HL-60 (cell line): Measurements from ENCODE around the gene RARRES1.

Experiments used
- DNase-seq, 2 experiments: peaks; one replicate each; pipeline ENCODE4 v3.0.0-alpha.2; 2010 to 2020; ENCODE audit warnings: low read depth in 1 of 2, low spot score in 1 of 2
- H3K27ac ChIP-seq: fragments of 250-450 bp; sonication (Bioruptor Pico); replicated peaks from 2 replicates; pipeline ENCODE4 v1.5.1; 2020; ENCODE audit warnings: mild to moderate bottlenecking, moderate library complexity
- H3K27me3 ChIP-seq: fragments of 250-450 bp; sonication (Bioruptor Pico); 2 replicates; pipeline ENCODE4 v1.5.1; 2021; ENCODE audit warnings: mild to moderate bottlenecking, moderate library complexity; ENCODE audit not compliant: insufficient read depth, poor library complexity, severe bottlenecking
- H3K4me3 ChIP-seq: replicated peaks from 2 replicates; pipeline ENCODE4 v1.5.1; 2011; ENCODE audit warnings: mild to moderate bottlenecking, control low read depth, low read length; ENCODE audit not compliant: insufficient read depth
- CTCF ChIP-seq: IDR thresholded peaks from one replicate; pipeline ENCODE4 v1.5.1; 2011; ENCODE audit warnings: low read length, control low read depth, inconsistent platforms; ENCODE audit not compliant: insufficient read depth
- GABPA ChIP-seq: IDR thresholded peaks from 2 replicates; pipeline ENCODE4 v1.6.1; 2012; ENCODE audit warnings: low read depth
- POLR2AphosphoS5 ChIP-seq: IDR thresholded peaks from 2 replicates; pipeline ENCODE4 v1.6.1; 2012; ENCODE audit warnings: low read depth
- REST ChIP-seq: IDR thresholded peaks from 2 replicates; pipeline ENCODE4 v1.6.1; 2012; ENCODE audit warnings: low read depth; ENCODE audit not compliant: insufficient replicate concordance
- SPI1 ChIP-seq: IDR thresholded peaks from 2 replicates; pipeline ENCODE4 v1.6.1; 2012; ENCODE audit warnings: low read depth, mild to moderate bottlenecking, borderline replicate concordance

RARRES1 gene

GRCh38 chr3:158755421-158755820, 23.2 kb upstream of the RARRES1 start:
- Histone ChIP-seq H3K4me3 (no peak overlapping the region), H3K27me3 (no peaks in the 10 kb centered on the region), H3K27ac (no peak overlapping the region)
- TF ChIP-seq SPI1: no peak
- TF ChIP-seq GABPA: no peak
- no peak for TF ChIP-seq POLR2AphosphoS5
- no peak for TF ChIP-seq CTCF
- TF ChIP-seq REST: no peak
- no peak for DNase-seq

GRCh38 chr3:158753854-158754253, 21.6 kb upstream of the RARRES1 start:
- TF ChIP-seq CTCF: no peak
- TF ChIP-seq REST: no peak
- no peak for TF ChIP-seq SPI1
- no peak for TF ChIP-seq POLR2AphosphoS5
- no peak for TF ChIP-seq GABPA
- no peak overlapping the region for H3K27ac ChIP-seq
- H3K27me3 ChIP-seq: no peaks in the 10 kb centered on the region
- DNase-seq: no peak
- no peak overlapping the region for H3K4me3 ChIP-seq

GRCh38 chr3:158751316-158751715, 19.1 kb upstream of the RARRES1 start:
- H3K27ac ChIP-seq: no peak overlapping the region
- H3K27me3 ChIP-seq: no peaks in the 10 kb centered on the region
- DNase-seq: no peak
- no peak overlapping the region for H3K4me3 ChIP-seq
- no peak for TF ChIP-seq GABPA
- no peak for TF ChIP-seq REST
- TF ChIP-seq POLR2AphosphoS5: no peak
- TF ChIP-seq SPI1: no peak
- TF ChIP-seq CTCF: no peak
